ENCODE data around the gene SYT12. TPM values are rescaled to one million over a fixed set of nuclear protein-coding genes. Genes with fewer than 3 reads are reported as not detected.

The SYT12 gene
- total and polyA plus RNA-seq, 2 donors (not counting 3 experiments of a cell fraction or from before 2014, with no cell fraction given), result not detected

DNA sequence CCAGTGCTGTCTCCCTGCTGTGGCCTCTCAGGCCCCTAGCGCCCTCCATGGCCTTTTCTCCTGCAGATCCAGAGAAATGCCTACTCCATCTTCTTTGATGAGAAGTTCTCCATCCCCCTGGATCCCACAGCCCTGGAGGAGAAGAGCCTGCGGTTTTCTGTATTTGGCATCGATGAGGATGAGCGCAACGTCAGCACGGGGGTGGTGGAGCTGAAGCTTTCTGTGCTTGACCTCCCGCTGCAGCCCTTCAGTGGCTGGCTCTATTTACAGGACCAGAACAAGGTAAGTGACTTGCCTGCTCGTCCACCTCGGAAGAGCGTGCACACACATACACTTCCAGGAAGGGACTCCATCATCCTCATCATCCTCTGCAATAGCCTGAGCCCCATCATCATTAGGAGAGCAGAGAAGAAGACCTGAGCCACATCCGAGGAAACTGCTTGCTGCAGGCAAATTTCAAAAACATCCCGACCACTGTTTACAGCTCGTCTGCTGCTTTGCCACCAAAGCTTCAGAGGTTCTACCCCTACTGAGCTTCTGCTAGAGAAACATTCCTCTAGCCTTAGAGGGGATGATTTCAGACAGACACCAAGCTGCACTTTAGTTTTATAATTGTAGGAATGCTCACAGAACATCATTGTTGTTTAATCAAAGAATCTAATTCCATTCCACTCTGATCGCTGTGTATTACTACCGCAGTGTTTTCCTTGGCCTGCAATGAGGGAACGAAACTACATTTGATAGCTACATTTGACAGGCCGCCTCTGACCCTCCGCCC, 20.8 kb downstream of the SYT12 start:
- H3K27ac ChIP-seq (ENCODE audit: insufficient read depth, low read depth, low read length), result no peak overlapping the region
- no peak for DNase-seq (ENCODE audit: low read depth, low spot score)
- H3K27me3 ChIP-seq (ENCODE audit: control insufficient read depth in 2 of 2, insufficient read depth in 2 of 2, low read length in 2 of 2), result no peaks in the 10 kb centered on the region
- no peak for FAIRE-seq
- intact Hi-C loops (cut with micrococcal nuclease) (no loop called here), dilution Hi-C loops (cut with MboI; ENCODE audit: extremely low pct_ligation_motif_present, low sequenced_read_pairs) (no loop called here)
- no peak overlapping the region for H3K4me3 ChIP-seq (replicated peaks in 1 of 3; ENCODE audit: insufficient read depth in 1 of 3, low read depth in 1 of 3, low read length in 3 of 3)
- H4K20me1 ChIP-seq (replicated peaks; ENCODE audit: control insufficient read depth, extremely low read depth, insufficient read depth, low read length), result no peaks in the 10 kb centered on the region
- no peaks in the 10 kb centered on the region for H3K9me3 ChIP-seq (replicated peaks; ENCODE audit: control insufficient read depth, insufficient read depth, low read length)
- TF ChIP-seq POLR2AphosphoS5 (IDR thresholded peaks at IDR 0.05; ENCODE audit: insufficient read depth, low read depth, low read length) (no peak), MYC (IDR thresholded peaks at IDR 0.05; ENCODE audit: low read depth, low read length) (no peak), GATA2 (IDR thresholded peaks at IDR 0.05; ENCODE audit: insufficient read depth, insufficient read length, low read depth, low read length) (no peak), POLR2A (IDR thresholded peaks at IDR 0.05; ENCODE audit: low read depth, low read length) (no peak), FOS (IDR thresholded peaks at IDR 0.05; ENCODE audit: borderline replicate concordance, insufficient read depth, low read length) (no peak), MAX (IDR thresholded peaks at IDR 0.05; ENCODE audit: insufficient read depth, insufficient read length) (no peak)
- TF ChIP-seq, protein P1, sequence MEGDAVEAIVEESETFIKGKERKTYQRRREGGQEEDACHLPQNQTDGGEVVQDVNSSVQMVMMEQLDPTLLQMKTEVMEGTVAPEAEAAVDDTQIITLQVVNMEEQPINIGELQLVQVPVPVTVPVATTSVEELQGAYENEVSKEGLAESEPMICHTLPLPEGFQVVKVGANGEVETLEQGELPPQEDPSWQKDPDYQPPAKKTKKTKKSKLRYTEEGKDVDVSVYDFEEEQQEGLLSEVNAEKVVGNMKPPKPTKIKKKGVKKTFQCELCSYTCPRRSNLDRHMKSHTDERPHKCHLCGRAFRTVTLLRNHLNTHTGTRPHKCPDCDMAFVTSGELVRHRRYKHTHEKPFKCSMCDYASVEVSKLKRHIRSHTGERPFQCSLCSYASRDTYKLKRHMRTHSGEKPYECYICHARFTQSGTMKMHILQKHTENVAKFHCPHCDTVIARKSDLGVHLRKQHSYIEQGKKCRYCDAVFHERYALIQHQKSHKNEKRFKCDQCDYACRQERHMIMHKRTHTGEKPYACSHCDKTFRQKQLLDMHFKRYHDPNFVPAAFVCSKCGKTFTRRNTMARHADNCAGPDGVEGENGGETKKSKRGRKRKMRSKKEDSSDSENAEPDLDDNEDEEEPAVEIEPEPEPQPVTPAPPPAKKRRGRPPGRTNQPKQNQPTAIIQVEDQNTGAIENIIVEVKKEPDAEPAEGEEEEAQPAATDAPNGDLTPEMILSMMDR (IDR thresholded peaks at IDR 0.05; ENCODE audit: extremely low read depth in 1 of 2, insufficient read depth in 1 of 2, low read depth in 1 of 2, low read length in 2 of 2), result no peak
- H3K79me2 ChIP-seq (ENCODE audit: control insufficient read depth, insufficient read depth, low read length), result no peaks in the 10 kb centered on the region
- no peaks in the 10 kb centered on the region for H3K9me1 ChIP-seq (replicated peaks; ENCODE audit: control insufficient read depth, extremely low read depth, insufficient read depth, low read length)
- no peak overlapping the region for H3K4me2 ChIP-seq (ENCODE audit: insufficient read depth, low read length)
- no peak overlapping the region for H2AFZ ChIP-seq (ENCODE audit: low read depth, low read length)
- no peaks in the 10 kb centered on the region for H3K4me1 ChIP-seq (ENCODE audit: control insufficient read depth, extremely low read depth, insufficient read depth, low read length)
- no peak overlapping the region for H3K9ac ChIP-seq (replicated peaks; ENCODE audit: extremely low read depth, insufficient read depth, low read length)
- POLR2A ChIA-PET, result interaction anchor here (0.6 kb wide), 1 partner anchor 20 kb away, joined by 3 read pairs; no protein-coding TSS in a partner anchor
- no peaks in the 10 kb centered on the region for H3K36me3 ChIP-seq (ENCODE audit: control insufficient read depth in 2 of 2, extremely low read depth in 1 of 2, insufficient read depth in 2 of 2, low read length in 2 of 2)
- BruUV-seq (replicated peaks), result no TSS peak
- CTCF ChIA-PET, result interaction anchor here (0.7 to 3.2 kb wide), 3 partner anchors 8 to 22 kb away, joined by 3 to 19 read pairs (median 4); no protein-coding TSS in a partner anchor
